RKO (cell line): Measurements from ENCODE around the gene TLL2.

Experiments
- DNase-seq: peaks from one replicate; pipeline ENCODE4 v3.0.0-alpha.2; 2016; ENCODE audit warnings: low spot score

Gene TLL2

DNA sequence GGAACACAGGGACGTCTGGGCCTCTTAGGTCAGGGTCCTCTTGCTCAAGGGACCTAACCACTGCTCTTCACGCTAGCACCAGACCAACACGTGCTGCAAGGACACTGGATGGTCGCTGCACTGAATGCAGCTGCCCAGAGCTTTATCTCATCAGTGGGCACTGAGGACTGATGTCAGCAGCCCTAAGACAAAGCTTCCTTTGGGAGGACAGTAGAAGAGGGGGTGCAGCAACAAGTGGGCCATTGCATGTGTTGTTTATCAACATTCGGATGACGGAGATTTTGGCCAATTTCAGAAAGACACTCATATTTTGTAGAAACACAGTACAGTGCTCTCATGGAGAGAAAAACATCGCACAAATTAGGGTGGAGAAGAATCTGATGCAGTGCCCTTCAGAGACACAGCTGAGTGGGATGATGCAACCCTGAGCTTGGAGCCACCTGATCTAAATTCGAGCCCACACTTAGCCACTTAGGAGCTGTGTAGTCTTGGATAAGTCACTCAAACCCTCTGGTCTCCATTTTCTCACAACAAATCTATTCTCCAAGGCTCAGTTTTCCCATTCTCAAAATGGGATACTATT, 156.6 kb downstream of the TLL2 start:
- no peak for DNase-seq

DNA sequence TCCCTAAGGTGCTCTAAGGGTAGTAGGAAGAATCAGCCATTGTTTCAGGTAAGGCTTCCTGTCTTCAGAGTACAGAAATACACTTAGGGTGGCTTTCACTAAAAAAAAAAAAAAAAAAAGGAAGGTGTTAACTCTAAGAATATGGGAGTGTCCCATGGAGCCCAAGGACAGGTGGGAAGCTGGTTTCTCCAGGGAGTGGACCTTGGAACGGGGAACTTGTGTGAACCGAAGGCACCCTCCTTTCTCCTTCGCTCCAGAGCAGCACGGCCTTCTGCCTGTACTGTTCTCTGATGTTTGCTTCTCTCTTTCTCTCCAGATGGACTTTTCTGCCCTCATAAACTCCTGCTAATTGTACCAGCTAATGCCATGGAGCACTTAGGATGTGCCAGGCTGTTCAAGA, 161.1 kb downstream of the TLL2 start:
- DNase-seq: no peak

DNA sequence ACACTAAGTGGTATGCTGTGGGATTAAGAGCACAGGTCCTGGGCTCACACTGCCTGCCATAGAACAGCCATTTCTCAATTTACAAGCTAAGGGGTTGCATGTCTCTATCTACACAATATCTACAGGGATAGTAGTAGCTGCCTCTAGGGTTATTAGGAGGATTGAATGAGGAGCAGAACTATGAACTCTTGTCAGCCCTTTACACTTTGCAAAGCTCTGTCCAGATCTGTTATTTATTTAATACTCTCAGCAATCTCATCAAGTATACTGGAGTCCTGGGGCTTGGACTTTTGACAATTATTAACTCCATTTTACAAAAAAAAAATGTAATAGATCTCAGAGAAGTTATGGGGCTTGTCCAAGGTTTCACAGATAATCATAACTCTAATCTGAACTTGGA, 161.7 kb downstream of the TLL2 start:
- DNase-seq: no peak

DNA sequence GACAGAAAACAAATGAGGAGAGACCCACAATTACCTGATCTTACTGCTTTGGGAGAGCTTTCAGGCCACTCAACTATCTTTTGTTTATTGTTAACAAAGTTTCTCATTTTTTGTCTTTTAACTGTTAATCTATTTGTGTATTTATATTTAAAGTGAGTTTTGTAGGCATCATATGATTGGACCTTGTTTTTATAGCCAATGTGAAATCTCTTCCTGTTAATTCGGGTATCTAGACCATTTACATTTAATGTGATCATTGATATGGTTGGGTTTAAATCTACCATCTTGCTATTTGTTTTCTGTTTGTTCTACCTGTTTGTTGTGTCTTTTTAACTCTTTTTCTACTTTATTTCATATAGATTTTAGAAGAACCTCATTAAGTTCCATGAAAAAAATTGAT, 167.4 kb downstream of the TLL2 start:
- DNase-seq: no peak

DNA sequence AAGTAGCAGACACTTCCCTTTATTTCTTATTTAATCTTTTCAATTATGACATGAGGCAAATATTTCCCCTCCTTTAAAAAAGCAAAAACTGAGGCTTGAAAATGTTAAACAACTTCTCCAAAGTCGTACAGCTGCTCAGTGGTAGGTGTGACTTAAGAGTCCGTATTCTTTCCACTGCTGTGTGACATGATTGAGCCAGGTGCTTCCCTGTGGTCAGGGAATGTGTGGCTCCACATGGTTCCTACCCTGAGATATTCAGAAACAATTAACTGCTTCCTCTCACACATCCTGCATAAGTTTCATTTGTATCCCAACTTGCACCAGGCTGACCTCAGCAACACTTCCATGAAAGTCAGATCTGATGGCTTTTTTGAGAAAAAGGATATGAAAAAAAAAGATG, 168.5 kb downstream of the TLL2 start:
- DNase-seq: no peak

DNA sequence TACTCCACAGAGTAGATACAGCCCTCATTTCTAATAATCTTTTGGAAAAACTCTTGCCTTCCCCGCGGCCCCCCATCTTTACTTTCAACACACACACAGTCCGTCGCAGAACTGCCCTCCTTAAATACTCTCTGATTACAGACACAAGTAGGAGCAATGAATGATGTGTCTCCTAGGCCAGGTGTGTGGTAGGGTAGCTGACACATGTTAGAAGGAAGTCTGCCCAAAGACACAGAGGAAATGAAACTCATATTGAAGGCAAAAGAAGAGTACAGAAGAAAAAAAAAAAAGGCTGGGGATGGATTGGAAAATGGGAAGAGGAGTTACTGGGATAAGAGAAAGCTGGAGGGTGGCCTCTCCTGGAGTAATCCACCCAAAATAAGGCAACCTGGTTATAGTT, 169.5 kb downstream of the TLL2 start:
- DNase-seq: no peak

DNA sequence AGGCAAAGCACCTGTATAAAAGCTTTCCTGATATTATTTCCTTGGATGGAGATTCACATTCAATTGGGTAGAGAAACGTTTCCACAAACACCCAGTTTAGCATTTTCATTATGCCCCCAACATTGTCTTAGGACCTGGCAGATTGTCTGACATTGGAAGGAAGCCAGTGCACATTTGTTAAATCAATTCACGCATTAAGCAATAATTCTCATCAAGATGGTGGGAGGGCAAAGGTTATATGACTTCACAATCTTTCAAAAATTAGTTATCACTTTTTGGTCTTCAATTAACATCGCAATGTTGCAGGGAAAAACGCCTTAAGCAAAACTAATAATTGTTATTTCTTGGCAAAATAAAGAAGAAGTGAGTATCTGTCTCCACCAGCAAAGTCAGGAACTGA, 171.3 kb downstream of the TLL2 start:
- DNase-seq: no peak

DNA sequence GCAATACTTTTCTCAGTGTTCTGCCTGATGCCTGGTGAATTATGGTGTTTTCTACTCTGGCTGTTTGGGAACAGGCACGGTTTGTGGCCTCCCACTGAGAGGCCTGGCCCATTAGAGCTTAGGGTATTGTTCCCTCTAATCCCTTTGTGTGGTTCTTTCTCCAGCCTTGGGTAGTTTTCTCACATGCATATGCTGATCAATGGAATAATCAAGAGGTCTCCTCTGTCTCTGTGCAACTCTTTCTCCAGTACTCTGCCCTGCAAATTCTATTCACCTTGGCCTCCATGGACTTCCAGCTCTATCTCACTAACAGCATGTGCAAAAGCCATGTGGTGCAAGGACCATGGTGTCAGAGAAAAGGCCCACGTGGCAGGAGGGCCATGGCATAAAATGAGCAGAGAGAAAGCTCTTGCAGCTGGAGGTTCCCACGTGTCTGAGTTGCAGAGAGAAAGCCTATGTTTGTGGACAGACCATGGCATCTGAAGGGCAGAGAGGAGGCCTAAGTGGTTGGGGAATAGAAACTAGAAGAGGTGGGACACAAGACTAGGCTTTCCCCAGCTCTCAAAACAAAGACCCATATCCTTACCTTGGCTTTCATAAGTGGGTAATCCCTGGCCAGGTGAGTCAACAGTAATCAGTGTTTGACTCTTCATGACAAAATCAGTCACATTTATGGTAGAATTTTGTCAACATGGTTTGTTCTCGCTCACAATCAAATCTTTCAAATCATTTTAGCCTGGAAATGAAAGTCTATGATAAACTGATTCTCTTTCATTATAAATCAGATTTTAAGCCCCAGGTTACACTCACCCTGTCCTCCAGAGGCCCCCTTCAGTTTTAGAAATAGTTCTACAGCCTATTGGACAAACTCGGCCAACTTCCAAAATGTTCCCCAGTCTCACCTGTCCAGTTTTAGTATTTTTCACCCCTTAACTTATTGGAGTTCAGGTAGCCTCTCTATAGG, 172.2 kb downstream of the TLL2 start:
- DNase-seq: no peak

DNA sequence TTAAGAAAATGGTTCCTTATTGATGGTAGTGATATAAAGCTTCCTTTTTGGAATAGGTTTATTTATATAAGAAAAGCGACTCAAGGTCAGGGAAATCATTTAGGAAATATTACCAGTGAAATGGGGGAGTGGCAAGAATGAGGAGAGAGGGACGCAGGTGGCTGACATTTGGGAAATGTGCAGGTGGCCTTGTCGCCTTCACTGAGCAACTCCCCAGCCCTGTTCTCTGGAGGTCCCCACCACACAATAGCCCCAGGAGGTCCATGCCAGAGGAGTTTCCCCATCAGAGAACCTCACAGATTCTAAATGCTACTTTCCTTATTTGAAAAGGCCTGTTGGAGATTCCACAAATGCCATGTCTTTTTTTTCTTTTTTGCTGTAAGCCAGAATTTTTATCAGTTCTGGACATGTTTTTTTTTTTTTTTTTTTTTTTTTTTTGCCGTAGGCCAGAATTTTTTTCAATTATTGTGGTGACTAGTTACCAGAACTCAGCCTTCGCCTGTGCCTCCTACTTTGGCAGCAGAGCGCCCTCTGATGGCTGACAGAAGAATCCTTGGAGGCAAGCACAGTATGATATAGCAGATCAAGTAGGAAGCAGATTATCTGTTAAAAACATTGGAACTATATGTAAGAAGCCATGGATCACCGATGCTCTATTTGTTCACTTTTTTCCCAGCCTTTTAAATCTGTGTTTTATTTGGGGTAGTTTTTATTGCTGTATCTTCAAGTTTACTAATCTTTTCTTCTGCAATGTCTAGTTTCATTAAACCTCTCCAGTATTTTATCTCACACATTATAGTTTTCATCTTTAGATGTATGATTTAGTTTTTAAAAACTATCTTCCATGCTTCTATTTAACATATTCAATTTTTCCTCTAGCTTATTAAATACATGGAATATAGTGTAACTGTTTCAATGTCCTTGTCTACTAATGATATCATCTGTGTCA, 173.5 kb downstream of the TLL2 start:
- peak; percentile 73 for DNase-seq

DNA sequence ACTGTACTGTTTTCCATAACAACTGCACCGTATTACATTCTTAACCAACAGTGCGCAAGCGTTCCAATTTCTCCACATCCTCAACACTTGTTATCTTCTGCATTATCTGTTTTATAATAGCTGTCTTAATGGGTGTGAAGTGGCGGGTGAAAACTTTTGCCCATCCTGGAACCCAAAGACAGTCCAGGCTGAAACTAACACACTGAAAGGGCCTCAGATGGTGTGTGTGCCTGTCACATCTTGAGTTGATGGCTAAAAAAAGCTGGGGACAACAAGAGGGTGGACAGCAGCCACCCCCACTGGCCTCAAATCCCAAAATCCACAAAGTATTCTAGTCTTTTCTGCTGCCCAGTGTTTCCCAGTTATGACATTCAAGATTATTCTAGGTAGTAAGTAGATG, 174.3 kb downstream of the TLL2 start:
- DNase-seq: no peak

DNA sequence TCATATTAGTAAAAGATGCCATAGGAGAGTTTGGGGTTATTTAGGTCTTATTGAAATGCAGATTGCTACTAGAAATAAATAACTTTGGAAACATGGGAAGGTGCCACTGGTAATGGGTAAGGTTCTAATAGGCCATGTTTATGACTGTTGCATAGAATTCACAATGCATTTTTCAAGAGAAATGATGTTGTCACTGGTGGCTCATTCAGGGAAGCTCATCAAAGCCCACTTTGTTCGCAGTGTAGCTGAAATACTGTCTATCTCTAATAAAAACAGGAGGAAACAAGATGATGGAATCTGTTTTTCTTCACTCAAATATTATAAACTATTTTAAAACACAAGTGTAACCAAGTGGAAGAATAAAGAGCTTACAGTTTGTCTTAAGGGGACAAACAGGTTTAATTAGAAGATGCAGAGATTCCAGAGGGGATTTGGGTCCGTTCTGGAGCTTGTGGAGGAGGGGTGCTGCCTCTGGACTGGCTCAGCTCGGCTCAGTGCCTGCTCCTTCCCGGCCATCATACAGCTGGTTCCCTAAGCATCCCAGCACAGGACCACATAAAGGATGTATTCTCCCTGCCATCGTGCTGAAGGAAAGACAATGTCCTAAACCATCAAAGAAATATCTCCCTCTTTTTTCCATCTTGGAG, 175.3 kb downstream of the TLL2 start:
- DNase-seq: no peak

DNA sequence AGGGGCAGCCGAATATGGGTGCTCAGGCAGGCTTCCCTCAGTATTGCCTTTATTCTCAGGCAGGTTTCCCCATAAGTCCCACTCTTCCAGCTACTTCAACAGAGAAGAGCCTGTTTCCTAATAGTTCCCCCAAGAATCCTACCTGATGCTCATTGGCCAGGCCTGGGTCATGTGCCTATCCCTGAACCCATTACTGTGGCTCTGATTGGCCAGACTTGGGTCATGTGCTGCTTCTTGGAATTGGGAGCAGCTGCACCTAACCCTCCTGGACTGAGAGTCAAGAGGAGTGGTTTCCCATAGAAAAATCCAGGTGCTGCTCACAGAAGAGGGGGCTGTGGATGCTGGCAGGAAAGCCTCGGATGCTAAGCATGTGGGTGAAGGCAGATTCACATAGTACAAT, 176.6 kb downstream of the TLL2 start:
- DNase-seq: no peak

DNA sequence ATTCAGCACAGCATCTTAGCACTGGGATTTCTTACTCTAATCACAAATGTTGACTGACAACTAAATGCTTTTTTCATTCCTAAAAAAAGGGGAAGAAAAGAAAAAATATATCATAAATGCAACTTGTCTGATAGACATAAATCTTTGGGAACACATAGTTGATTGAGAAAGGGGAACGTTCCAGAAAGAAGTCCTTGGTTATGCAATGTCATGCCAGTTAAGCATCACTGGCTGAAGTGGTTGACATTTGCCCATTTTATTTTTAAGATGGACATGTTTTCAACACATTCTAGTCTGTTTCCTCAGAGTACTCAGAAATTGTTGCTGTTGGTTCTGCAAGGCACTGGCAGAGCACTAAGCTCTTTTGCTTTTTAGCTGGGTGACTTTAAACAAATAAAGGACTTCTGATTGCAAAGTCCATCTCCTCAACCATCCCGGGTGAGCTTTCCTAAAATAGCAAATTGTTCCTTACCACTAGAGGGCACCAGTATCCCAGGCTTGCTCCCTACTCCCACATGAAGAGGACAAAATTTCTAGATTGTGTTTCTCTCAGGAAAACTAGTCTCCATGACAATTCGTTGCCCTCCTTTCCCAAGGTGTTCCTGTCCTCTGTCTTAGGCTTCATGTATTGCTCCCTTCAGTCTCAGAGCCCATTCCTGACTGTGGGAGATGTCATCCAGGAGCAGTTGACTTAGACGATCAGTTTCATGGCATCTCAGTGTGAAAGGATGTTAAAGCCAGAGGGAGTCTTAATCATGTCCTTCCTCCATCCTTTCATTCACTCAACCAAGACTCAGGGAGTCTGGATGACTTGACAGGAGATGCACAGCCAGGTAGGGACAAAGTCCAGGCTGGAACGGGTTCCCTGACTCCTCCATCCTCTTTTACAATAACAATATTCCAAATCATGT, 178.9 kb downstream of the TLL2 start:
- DNase-seq: peak; percentile 54

DNA sequence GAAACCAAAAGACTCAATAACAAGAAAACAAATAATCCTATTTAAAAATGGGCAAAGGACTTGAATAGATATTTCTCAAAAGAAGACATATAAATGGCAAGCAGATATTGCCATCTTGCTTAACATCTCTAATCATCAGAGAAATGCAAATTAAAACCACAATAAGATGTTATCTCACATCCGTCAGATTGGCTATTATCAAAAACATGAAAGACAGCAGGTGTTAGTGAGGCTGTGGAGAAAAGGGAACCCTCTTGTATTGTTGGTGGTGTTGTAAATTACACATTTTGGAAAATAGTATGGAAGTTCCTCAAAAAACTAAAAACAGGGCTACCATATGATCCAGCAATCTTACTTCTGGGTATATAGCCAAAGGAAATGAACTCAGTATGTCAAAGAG, 180.6 kb downstream of the TLL2 start:
- DNase-seq: no peak

DNA sequence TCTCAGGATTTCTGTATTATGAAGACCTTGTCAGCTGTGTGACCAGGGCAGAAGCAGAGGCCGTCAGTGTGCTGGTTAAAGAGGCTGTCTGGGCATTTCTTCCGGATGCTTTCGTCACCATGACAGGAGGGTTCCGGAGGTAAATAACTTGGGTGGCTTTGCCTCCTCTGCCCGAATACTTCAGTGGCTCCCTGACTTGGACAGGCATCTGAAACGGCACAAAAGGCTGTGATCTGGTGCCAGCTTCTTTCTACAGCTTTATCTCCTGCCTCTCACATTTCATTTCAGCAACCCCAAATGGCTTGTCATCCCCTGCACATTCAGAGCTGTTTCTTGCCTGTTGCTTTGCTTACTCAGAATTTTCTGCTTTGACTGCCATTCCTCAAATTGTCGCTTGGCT, 186.3 kb downstream of the TLL2 start:
- DNase-seq: no peak

DNA sequence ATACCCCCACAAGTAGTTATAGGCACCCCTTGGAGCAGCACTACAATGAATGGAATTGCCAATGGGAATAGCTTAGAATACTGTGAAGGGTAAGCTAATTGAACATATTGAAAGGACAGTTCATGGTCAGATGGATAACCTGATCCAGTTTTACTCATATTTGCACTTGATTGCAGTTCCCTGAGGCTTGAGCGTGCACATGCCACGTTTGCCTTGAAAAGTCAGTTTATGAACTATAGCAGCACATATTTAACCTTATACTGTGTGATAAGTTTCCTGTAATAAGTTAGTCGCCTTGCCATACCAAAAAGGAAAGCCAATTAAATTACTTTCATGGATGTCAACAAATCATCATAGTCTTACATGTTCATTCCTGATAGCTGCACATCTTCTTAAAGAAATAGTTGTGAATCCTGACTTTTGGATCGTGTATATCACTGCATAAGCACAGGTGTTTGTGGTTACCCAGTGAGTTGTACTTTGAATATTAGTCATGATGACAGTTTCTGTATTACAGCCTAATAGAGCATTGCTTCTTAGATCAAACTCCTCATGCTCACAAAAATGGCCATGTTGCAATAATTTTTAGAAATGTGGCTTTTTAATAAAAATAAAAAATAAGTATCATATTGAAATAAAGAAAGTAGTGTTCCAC, 187.9 kb downstream of the TLL2 start:
- DNase-seq: peak; percentile 4

DNA sequence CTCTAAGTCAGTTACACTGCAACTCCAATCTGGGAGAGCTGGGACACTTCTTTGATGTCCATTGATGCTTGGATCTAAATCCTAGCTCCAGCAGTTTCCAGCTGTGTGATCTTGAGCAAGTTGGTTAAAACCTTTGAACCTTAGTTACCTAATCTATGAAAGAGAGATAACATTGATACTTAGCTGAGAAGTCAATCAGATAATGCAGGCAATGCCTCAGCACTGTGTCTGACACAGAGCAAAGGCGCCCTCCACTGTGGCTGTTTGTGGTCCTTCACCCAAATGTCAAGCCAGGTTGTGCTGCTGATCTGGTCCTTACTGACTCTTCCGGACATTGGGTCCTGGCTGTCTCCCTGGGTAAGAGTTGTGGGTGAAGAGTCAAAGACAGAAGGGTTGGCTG, 189.3 kb downstream of the TLL2 start:
- no peak for DNase-seq

DNA sequence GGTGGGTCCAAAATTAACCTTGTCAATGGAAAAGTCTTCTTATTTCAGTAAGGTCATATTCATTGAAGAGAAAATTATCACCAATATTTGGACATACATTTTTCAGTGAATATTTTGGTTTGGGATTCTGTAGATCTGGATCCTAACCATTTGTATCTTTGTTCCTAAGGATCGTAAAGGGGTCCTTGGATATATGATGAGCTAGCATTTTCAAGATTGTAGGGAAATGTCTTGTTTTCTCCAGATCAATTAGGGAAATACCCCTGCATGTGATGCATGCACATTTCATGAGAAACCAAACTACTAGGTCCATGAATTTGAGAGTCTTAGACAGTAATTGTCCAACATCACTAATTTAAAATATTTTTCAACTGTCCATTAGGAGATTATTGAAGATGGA, 191.5 kb downstream of the TLL2 start:
- DNase-seq: no peak

DNA sequence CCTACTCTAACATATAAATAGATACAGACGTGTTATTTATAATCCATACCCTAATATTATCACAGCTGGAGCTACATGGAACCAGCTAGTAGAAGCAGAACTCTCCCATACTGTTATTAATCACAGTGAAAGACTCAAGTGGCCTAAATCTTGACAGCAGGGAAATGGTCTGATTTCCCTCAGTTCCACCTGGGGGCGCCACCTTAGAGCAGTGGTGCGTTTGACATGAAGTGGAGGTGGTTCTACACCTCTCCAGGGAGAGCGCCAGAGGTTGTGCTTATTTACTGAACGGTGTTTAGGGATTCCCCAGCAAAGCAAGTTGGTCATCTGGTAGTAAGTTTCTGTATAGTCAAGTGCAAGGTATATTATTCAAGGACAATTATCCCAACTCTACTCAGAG, 191.9 kb downstream of the TLL2 start:
- DNase-seq: no peak

DNA sequence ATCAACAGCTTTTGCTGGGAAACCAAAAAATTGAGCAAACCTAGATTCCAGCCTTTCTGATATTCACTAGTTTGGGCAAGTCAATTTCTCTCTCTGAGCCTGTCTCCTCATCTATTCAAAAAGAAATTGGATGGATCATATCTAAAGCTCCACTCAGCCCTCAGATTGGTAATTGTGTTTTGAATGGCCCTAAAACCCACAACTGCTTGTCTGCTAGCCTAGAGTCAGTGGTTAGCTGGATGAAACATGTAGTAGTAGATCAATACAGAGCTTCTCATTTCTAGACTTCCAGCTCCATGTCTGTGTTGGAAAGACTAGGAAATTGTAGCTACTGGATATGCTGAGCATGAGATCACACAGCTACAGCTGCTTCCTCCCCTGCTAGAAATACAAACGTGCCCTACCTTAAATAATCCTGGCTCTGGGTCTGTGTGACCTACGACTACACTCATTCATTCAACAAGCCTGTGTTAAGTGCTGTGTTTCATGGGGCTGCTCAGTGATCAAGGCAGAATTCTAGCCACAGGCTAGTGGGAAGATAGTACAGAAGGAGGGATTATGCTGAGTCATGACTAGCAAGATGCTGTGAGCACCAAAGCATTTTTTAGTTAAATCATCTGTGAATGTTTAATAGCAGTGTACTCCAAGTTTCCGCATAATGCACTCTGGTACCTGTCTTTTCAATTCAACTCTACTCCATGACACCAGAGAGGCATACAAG, 193.8 kb downstream of the TLL2 start:
- no peak for DNase-seq
